GM12878 (cell line): Measurements from ENCODE around the gene LENEP. TPM values are rescaled to one million over a fixed set of nuclear protein-coding genes. Genes with fewer than 3 reads are reported as not detected.
A peak's percentile ranks its signal among the peaks of the same experiment; 100 is the strongest.

Experiments
- BACH1 ChIP-seq: fragments of 450-650 bp; IDR thresholded peaks from 2 replicates; pipeline ENCODE4 v1.6.1; 2017; ENCODE audit warnings: mild to moderate bottlenecking, borderline replicate concordance
- CHD1 ChIP-seq: IDR thresholded peaks from 2 replicates; pipeline ENCODE4 v1.6.1; 2012; ENCODE audit warnings: low read depth, low read length, improper control_type of control experiment
- FOXK2 ChIP-seq: fragments of 450-650 bp; IDR thresholded peaks from 2 replicates; pipeline ENCODE4 v1.6.1; 2017; ENCODE audit warnings: mild to moderate bottlenecking, moderate library complexity
- HCFC1 ChIP-seq: fragments of 150-350 bp; IDR thresholded peaks from 2 replicates; pipeline ENCODE4 v1.6.1; 2014; ENCODE audit warnings: low read length
- HDAC6 ChIP-seq: fragments of 200-600 bp; sonication (generic); IDR thresholded peaks from one replicate; pipeline ENCODE4 v1.8.0; 2017; ENCODE audit warnings: antibody characterized with exemption; ENCODE audit not compliant: unreplicated experiment
- IKZF1 ChIP-seq: fragments of 450-650 bp; conservative IDR thresholded peaks from 2 replicates; pipeline ENCODE4 v1.6.1; 2017; ENCODE audit warnings: antibody characterized with exemption, mild to moderate bottlenecking
- MXI1 ChIP-seq: fragments of 150-350 bp; IDR thresholded peaks from 2 replicates; pipeline ENCODE4 v1.6.1; 2011; ENCODE audit warnings: low read depth, mild to moderate bottlenecking, inconsistent platforms, low read length, improper control_type of control experiment
- NRF1 ChIP-seq: conservative IDR thresholded peaks from 2 replicates; pipeline ENCODE4 v1.6.1; 2011; ENCODE audit warnings: mild to moderate bottlenecking, low read depth, low read length, improper control_type of control experiment
- PML ChIP-seq: IDR thresholded peaks from 2 replicates; pipeline ENCODE4 v1.6.1; 2012; ENCODE audit warnings: low read length, inconsistent platforms
- POLR2A ChIP-seq: IDR thresholded peaks from 2 replicates; pipeline ENCODE4 v1.6.1; 2011; ENCODE audit warnings: low read depth, mild to moderate bottlenecking, low read length
- POLR2AphosphoS2 ChIP-seq: IDR thresholded peaks from 2 replicates; pipeline ENCODE4 v1.6.1; 2011; ENCODE audit warnings: low read depth, mild to moderate bottlenecking, low read length, improper control_type of control experiment, moderate library complexity
- POLR2AphosphoS5 ChIP-seq: IDR thresholded peaks from 2 replicates; pipeline ENCODE4 v1.6.1; 2011; ENCODE audit warnings: mild to moderate bottlenecking, low read length, inconsistent platforms
- SIN3A ChIP-seq: IDR thresholded peaks from 2 replicates; pipeline ENCODE4 v1.6.1; 2012; ENCODE audit warnings: low read depth, low read length, improper control_type of control experiment
- SMARCA5 ChIP-seq: fragments of 450-650 bp; IDR thresholded peaks from 2 replicates; pipeline ENCODE4 v1.6.1; 2017; ENCODE audit warnings: mild to moderate bottlenecking
- SREBF1 ChIP-seq: IDR thresholded peaks from 2 replicates; pipeline ENCODE4 v1.6.1; 2012; ENCODE audit warnings: mild to moderate bottlenecking, low read length
- SREBF2 ChIP-seq: IDR thresholded peaks from 2 replicates; pipeline ENCODE4 v1.6.1; 2012; ENCODE audit warnings: mild to moderate bottlenecking, low read length
- SRF ChIP-seq, 2 experiments: IDR thresholded peaks; 2 replicates each; pipeline ENCODE4 v1.6.1; 2011; ENCODE audit warnings: low read depth in 2 of 2, low read length in 2 of 2, mild to moderate bottlenecking in 1 of 2, moderate library complexity in 1 of 2
- TCF12 ChIP-seq: IDR thresholded peaks from 2 replicates; pipeline ENCODE4 v1.6.1; 2011; ENCODE audit warnings: low read depth, mild to moderate bottlenecking, low read length
- WRNIP1 ChIP-seq: IDR thresholded peaks from 2 replicates; pipeline ENCODE4 v1.6.1; 2011; ENCODE audit warnings: low read depth, low read length, improper control_type of control experiment, borderline replicate concordance
- ZNF384 ChIP-seq: IDR thresholded peaks from 2 replicates; pipeline ENCODE4 v1.6.1; 2012; ENCODE audit warnings: low read depth, mild to moderate bottlenecking, low read length, improper control_type of control experiment, borderline replicate concordance
- polyA plus RNA-seq, 11 experiments: library from polyadenylated mRNA; depleted of rRNA in 4 of 11; unstranded in 6 of 11; stranded (reverse) in 5 of 11; fragments of >200 nt; fragmentation: Nextera tagmentation in 4 of 11; fragmentation: Illumina TruSeq in 1 of 11; extraction: Ambion mirVana in 4 of 11; extraction: Trizol in 1 of 11; gene quantifications; 1 replicate in 1 of 11; 2 replicates in 10 of 11; pipeline versions ENCODE4 v1.2.1 to v1.2.3, GENCODE V29; 2011 to 2016; ENCODE audit warnings: inconsistent platforms in 2 of 11, missing spikeins in 2 of 11, low read depth in 1 of 11
- total RNA-seq, 4 experiments: library from RNA; depleted of rRNA in 3 of 4; stranded (reverse); fragments of >200 nt in 3 of 4; fragmentation: Illumina TruSeq in 1 of 4; extraction: Trizol in 1 of 4; gene quantifications; 2 replicates each; pipeline versions ENCODE4 v1.2.1 to v1.2.3, GENCODE V29; 2013 to 2021
- TF ChIP-seq, protein P1 (sequence below): IDR thresholded peaks from 2 replicates; pipeline ENCODE4 v1.6.1; 2011; ENCODE audit warnings: mild to moderate bottlenecking, low read depth, low read length, moderate library complexity; ENCODE audit not compliant: insufficient replicate concordance
- TF ChIP-seq, protein P2 (sequence below): IDR thresholded peaks from 2 replicates; pipeline ENCODE4 v1.6.1; 2012; ENCODE audit warnings: low read depth, low read length, improper control_type of control experiment
- TF ChIP-seq, protein P3 (sequence below): fragments of 450-650 bp; IDR thresholded peaks from 2 replicates; pipeline ENCODE4 v1.6.1; 2017; ENCODE audit warnings: low read depth, mild to moderate bottlenecking, moderate library complexity
- TF ChIP-seq, protein P4 (sequence below): fragments of 450-650 bp; formaldehyde crosslinking; IDR thresholded peaks from 2 replicates; pipeline ENCODE4 v1.4.0; 2022; ENCODE audit warnings: mild to moderate bottlenecking, moderate library complexity
- TF ChIP-seq, protein P5 (sequence below): IDR thresholded peaks from 2 replicates; pipeline ENCODE4 v1.6.1; 2011; ENCODE audit warnings: borderline replicate concordance, low read depth, mild to moderate bottlenecking, moderate library complexity, mixed read lengths, low read length; ENCODE audit not compliant: insufficient read depth; ENCODE audit errors: extremely low read length

The LENEP gene
- total and polyA plus RNA-seq, 10 of the 15 experiments (the other 5 are each of a cell fraction or from before 2014, with no cell fraction given): 0.27 to 1.1 (median 0.64) TPM; not detected in 7

DNA sequence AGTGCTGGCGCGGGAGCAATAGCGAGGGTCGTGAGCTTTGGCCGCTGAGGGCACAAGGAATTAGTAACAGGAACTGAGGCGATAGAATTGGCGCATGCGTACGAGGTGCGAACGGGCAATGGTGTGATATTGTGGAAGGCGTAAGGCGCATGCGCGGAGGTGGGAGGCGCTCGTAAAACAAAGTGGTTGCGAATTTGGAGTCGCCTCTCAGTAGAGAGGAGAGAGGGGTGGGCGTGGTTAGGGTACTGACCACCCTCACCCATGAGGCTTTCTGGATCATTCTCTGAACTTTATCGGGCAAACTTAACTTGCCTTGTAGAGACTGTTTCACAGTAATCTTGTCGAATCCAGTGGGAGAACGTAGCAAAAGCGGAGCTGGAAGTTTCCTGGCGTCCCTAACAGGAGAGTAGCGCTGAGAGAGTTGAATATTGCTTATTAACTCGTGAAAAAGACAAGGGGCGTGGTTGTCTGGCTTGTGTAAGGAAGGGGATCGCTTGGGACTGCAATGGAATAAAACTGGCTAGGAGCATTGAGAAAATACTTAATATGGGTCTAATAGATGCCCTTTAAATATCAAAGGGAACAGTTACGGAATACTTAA, 18.5 kb upstream of the LENEP start (continued):
- peak; percentile 76; the same call in 1 of the 2 replicates for TF ChIP-seq SIN3A
- no peak for TF ChIP-seq TCF12
- TF ChIP-seq, protein P1, sequence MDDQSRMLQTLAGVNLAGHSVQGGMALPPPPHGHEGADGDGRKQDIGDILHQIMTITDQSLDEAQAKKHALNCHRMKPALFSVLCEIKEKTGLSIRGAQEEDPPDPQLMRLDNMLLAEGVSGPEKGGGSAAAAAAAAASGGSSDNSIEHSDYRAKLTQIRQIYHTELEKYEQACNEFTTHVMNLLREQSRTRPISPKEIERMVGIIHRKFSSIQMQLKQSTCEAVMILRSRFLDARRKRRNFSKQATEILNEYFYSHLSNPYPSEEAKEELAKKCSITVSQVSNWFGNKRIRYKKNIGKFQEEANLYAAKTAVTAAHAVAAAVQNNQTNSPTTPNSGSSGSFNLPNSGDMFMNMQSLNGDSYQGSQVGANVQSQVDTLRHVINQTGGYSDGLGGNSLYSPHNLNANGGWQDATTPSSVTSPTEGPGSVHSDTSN: no peak
- TF ChIP-seq BACH1: 0 out of 2 replicates have a peak, but pooled peaks have one; percentile 54
- TF ChIP-seq SREBF1: no peak
- peak; percentile 58; the same call in 1 of the 2 replicates for TF ChIP-seq POLR2A
- peak; percentile 87; the same call in 1 of the 2 replicates for TF ChIP-seq SMARCA5
- 0 out of 2 replicates have a peak, but pooled peaks have one; percentile 30 for TF ChIP-seq POLR2AphosphoS2
- TF ChIP-seq SREBF2: no peak
- peak; percentile 68 for TF ChIP-seq MXI1
- TF ChIP-seq IKZF1: peak; percentile 92
- TF ChIP-seq, protein P2, sequence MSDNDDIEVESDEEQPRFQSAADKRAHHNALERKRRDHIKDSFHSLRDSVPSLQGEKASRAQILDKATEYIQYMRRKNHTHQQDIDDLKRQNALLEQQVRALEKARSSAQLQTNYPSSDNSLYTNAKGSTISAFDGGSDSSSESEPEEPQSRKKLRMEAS: peak; percentile 75
- 0 out of 2 replicates have a peak, but pooled peaks have one; percentile 37 for TF ChIP-seq CHD1
- TF ChIP-seq, protein P3, sequence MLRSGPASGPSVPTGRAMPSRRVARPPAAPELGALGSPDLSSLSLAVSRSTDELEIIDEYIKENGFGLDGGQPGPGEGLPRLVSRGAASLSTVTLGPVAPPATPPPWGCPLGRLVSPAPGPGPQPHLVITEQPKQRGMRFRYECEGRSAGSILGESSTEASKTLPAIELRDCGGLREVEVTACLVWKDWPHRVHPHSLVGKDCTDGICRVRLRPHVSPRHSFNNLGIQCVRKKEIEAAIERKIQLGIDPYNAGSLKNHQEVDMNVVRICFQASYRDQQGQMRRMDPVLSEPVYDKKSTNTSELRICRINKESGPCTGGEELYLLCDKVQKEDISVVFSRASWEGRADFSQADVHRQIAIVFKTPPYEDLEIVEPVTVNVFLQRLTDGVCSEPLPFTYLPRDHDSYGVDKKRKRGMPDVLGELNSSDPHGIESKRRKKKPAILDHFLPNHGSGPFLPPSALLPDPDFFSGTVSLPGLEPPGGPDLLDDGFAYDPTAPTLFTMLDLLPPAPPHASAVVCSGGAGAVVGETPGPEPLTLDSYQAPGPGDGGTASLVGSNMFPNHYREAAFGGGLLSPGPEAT: no peak
- TF ChIP-seq, protein P4, sequence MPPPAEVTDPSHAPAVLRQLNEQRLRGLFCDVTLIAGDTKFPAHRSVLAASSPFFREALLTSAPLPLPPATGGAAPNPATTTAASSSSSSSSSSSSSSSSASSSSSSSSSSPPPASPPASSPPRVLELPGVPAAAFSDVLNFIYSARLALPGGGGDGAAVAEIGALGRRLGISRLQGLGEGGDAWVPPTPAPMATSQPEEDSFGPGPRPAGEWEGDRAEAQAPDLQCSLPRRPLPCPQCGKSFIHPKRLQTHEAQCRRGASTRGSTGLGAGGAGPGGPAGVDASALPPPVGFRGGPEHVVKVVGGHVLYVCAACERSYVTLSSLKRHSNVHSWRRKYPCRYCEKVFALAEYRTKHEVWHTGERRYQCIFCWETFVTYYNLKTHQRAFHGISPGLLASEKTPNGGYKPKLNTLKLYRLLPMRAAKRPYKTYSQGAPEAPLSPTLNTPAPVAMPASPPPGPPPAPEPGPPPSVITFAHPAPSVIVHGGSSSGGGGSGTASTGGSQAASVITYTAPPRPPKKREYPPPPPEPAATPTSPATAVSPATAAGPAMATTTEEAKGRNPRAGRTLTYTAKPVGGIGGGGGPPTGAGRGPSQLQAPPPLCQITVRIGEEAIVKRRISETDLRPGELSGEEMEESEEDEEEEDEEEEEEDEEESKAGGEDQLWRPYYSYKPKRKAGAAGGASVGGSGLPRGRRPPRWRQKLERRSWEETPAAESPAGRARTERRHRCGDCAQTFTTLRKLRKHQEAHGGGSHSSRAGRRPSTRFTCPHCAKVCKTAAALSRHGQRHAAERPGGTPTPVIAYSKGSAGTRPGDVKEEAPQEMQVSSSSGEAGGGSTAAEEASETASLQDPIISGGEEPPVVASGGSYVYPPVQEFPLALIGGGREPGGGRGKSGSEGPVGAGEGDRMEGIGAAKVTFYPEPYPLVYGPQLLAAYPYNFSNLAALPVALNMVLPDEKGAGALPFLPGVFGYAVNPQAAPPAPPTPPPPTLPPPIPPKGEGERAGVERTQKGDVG: no peak
- peak; percentile 60; the same call in 1 of the 2 replicates for TF ChIP-seq POLR2AphosphoS5
- no peak for TF ChIP-seq WRNIP1
- 0 out of 2 replicates have a peak, but pooled peaks have one; percentile 10 for TF ChIP-seq HCFC1
- TF ChIP-seq FOXK2: peak; percentile 87
- TF ChIP-seq, protein P5, sequence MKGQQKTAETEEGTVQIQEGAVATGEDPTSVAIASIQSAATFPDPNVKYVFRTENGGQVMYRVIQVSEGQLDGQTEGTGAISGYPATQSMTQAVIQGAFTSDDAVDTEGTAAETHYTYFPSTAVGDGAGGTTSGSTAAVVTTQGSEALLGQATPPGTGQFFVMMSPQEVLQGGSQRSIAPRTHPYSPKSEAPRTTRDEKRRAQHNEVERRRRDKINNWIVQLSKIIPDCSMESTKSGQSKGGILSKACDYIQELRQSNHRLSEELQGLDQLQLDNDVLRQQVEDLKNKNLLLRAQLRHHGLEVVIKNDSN: no peak
- TF ChIP-seq NRF1: peak; percentile 94
- TF ChIP-seq HDAC6: no peak
- no peak for TF ChIP-seq SRF (IDR thresholded peaks at IDR 0.05; ENCODE audit: low read depth in 2 of 2, low read length in 2 of 2)
- TF ChIP-seq ZNF384: no peak
- peak; percentile 24; the same call in 1 of the 2 replicates for TF ChIP-seq PML
